ENCODE measurements around the gene NFIX. TPM values are rescaled to one million over a fixed set of nuclear protein-coding genes. Genes with fewer than 3 reads are reported as not detected.

Gene NFIX
- total and polyA plus RNA-seq, 2 donors from 2014 or later, result 4.3 to 65.0 TPM

GRCh38 chr19:13033819-13034611 lies 38.7 kb downstream of the NFIX start:
- no peaks in the 10 kb centered on the region for H3K9me3 ChIP-seq (ENCODE audit: control insufficient read depth in 2 of 3, insufficient read depth in 1 of 3, low read length in 3 of 3)
- peak overlapping the region in 1 of 2 donors; percentile 19 for H3K27ac ChIP-seq (ENCODE audit: low read depth in 2 of 2, low read length in 2 of 2)
- peaks cover 7% of the 10 kb centered on the region for H3K27me3 ChIP-seq (ENCODE audit: control insufficient read depth, insufficient read depth, low read length)
- TF ChIP-seq CTCF (IDR thresholded peaks at IDR 0.05; ENCODE audit: borderline replicate concordance, extremely low read depth, insufficient read depth), result peak; percentile 47
- H3K4me1 ChIP-seq (ENCODE audit: control insufficient read depth in 2 of 3, insufficient read depth in 2 of 3, low read depth in 1 of 3, low read length in 3 of 3), result peaks cover 0 to 22% (median 12%) of the 10 kb centered on the region in 3 donors
- no peak overlapping the region for H3K4me3 ChIP-seq (ENCODE audit: low read length in 3 of 3)
- no peak for DNase-seq
- no peak overlapping the region for H3K9ac ChIP-seq (ENCODE audit: low read length in 3 of 3)
- no peaks in the 10 kb centered on the region for H3K36me3 ChIP-seq (ENCODE audit: control insufficient read depth in 2 of 3, insufficient read depth in 3 of 3, low read length in 3 of 3)
- intact Hi-C loops (cut with DNase I), result no loop called here
- no peak for FAIRE-seq

- Histone ChIP-seq H3K27ac (ENCODE audit: low read depth in 2 of 2, low read length in 2 of 2) (no peak overlapping the region), H3K9ac (ENCODE audit: low read length in 3 of 3) (no peak overlapping the region), H3K4me1 (ENCODE audit: control insufficient read depth in 2 of 3, insufficient read depth in 2 of 3, low read depth in 1 of 3, low read length in 3 of 3) (peaks cover 0 to 22% (median 12%) of the 10 kb centered on the region in 3 donors), H3K27me3 (ENCODE audit: control insufficient read depth, insufficient read depth, low read length) (peaks cover 4% of the 10 kb centered on the region), H3K36me3 (ENCODE audit: control insufficient read depth in 2 of 3, insufficient read depth in 3 of 3, low read length in 3 of 3) (no peaks in the 10 kb centered on the region), H3K4me3 (ENCODE audit: low read length in 3 of 3) (no peak overlapping the region), H3K9me3 (ENCODE audit: control insufficient read depth in 2 of 3, insufficient read depth in 1 of 3, low read length in 3 of 3) (no peaks in the 10 kb centered on the region)
- DNase-seq (no peak), FAIRE-seq (no peak)
- intact Hi-C loops (cut with DNase I), result no loop called here
- TF ChIP-seq CTCF (IDR thresholded peaks at IDR 0.05; ENCODE audit: borderline replicate concordance, extremely low read depth, insufficient read depth), result no peak
Measured at GRCh38 chr19:13034636-13035035, 39.4 kb downstream of the NFIX start.

- DNase-seq, result no peak
- intact Hi-C loops (cut with DNase I), result no loop called here
- Histone ChIP-seq H3K4me3 (ENCODE audit: low read length in 3 of 3) (no peak overlapping the region), H3K4me1 (ENCODE audit: control insufficient read depth in 2 of 3, insufficient read depth in 2 of 3, low read depth in 1 of 3, low read length in 3 of 3) (peaks cover 0 to 31% (median 17%) of the 10 kb centered on the region in 3 donors), H3K9me3 (ENCODE audit: control insufficient read depth in 2 of 3, insufficient read depth in 1 of 3, low read length in 3 of 3) (no peaks in the 10 kb centered on the region), H3K9ac (ENCODE audit: low read length in 3 of 3) (no peak overlapping the region), H3K27ac (ENCODE audit: low read depth in 2 of 2, low read length in 2 of 2) (no peak overlapping the region), H3K36me3 (ENCODE audit: control insufficient read depth in 2 of 3, insufficient read depth in 3 of 3, low read length in 3 of 3) (no peaks in the 10 kb centered on the region), H3K27me3 (ENCODE audit: control insufficient read depth, insufficient read depth, low read length) (peaks cover 3% of the 10 kb centered on the region)
- no peak for TF ChIP-seq CTCF (IDR thresholded peaks at IDR 0.05; ENCODE audit: borderline replicate concordance, extremely low read depth, insufficient read depth)
- FAIRE-seq, result no peak
Measured at GRCh38 chr19:13035820-13036365, 40.6 kb downstream of the NFIX start.
